Measurements from ENCODE around the gene PNMT.
"Not testable (repeated sequence)": the region's sequence is repeated elsewhere in the genome, so short reads cannot be mapped to it uniquely, and the experiment has no call there.

PNMT gene

GRCh38 chr17:39709319-39709997 is 41.2 kb downstream of the PNMT start:
- DNase-seq (ENCODE audit: low spot score): no peak

- DNase-seq (ENCODE audit: low spot score): no peak
Measured at GRCh38 chr17:39709998-39710964, 42.0 kb downstream of the PNMT start.

GRCh38 chr17:39711071-39711470 is 42.8 kb downstream of the PNMT start:
- not testable (repeated sequence) for DNase-seq (ENCODE audit: low spot score)

- DNase-seq (ENCODE audit: low spot score): no peak
Measured at GRCh38 chr17:39711851-39712250, 43.6 kb downstream of the PNMT start.

GRCh38 chr17:39714234-39714633 is 46.0 kb downstream of the PNMT start:
- DNase-seq (ENCODE audit: low spot score): no peak

- DNase-seq (ENCODE audit: low spot score): no peak
Measured at GRCh38 chr17:39715375-39716072, 47.3 kb downstream of the PNMT start.

GRCh38 chr17:39716073-39716818 is 48.0 kb downstream of the PNMT start:
- no peak for DNase-seq (ENCODE audit: low spot score)

- no peak for DNase-seq (ENCODE audit: low spot score)
Measured at GRCh38 chr17:39716879-39717536, 48.8 kb downstream of the PNMT start.

- DNase-seq (ENCODE audit: low spot score): no peak
Measured at GRCh38 chr17:39717660-39718059, 49.4 kb downstream of the PNMT start.

- DNase-seq (ENCODE audit: low spot score): no peak
Measured at GRCh38 chr17:39719563-39720355, 51.5 kb downstream of the PNMT start.
